AG04450 (cell line): ENCODE results near the gene CCNJL. TPM values are rescaled to one million over a fixed set of nuclear protein-coding genes. Genes with fewer than 3 reads are reported as not detected.

Experiments used
- CTCF ChIA-PET: fragments of 300-600, 350-600 bp; formaldehyde crosslinking; extraction: SDS; loops from one replicate; lab custom pipeline; 2022; ENCODE audit warnings: antibody characterized with exemption, inconsistent platforms; lab: Charles Lee
- POLR2A ChIA-PET: fragments of 350-600 bp; formaldehyde crosslinking; extraction: SDS; loops from one replicate; lab custom pipeline; 2021; ENCODE audit warnings: antibody characterized with exemption, inconsistent platforms; lab: Yijun Ruan, JAX
- DNase-seq: peaks from one replicate; pipeline ENCODE4 v3.0.0-alpha.2; 2011; ENCODE audit warnings: low read depth, low spot score
- H3K27ac ChIP-seq: one replicate; pipeline ENCODE4 v1.5.1; 2012; ENCODE audit warnings: low read depth, low read length, control low read depth
- H3K27me3 ChIP-seq: one replicate; pipeline ENCODE4 v1.6.0; 2012; ENCODE audit warnings: low read length; ENCODE audit not compliant: control insufficient read depth, insufficient read depth
- H3K4me3 ChIP-seq: 2 replicates; pipeline ENCODE4 v1.5.1; 2011; ENCODE audit warnings: mild to moderate bottlenecking, low read depth, low read length, control low read depth
- H3K9me3 ChIP-seq: 2 replicates; pipeline ENCODE4 v1.5.1; 2012; ENCODE audit warnings: low read length; ENCODE audit not compliant: control insufficient read depth, insufficient read depth
- polyA plus RNA-seq: library from polyadenylated mRNA; depleted of rRNA; stranded (reverse); fragments of >200 nt; gene quantifications from 2 replicates; pipeline ENCODE4 v1.2.3, GENCODE V29; 2011
- TF ChIP-seq, protein P1 (sequence below): IDR thresholded peaks from 2 replicates; pipeline ENCODE4 v1.5.1; 2011; ENCODE audit warnings: low read depth, low read length, control low read depth, inconsistent platforms

The CCNJL gene
- polyA plus RNA-seq, 1 experiment, result 3.8 TPM

DNA sequence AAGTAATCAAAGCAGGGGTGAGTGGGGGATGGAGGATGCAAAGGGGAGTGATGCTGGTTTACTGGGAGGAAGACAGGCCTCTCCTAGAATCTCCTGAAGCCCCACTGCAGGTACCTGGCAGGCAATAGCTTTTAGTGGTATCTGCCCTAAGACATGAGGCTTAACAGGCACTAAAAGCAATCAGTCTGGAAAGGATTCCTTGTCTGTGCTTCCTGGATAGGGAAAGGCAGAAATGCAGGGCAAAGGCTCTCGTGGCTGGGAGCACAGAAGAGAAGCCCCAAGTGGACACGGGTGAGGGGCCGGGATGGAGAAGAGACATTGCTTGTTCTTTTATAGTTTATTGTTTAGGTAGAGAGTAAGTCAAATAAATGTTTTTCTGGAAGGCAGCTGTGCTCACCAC, 40.1 kb downstream of the CCNJL start:
- POLR2A ChIA-PET, result no interaction called here
- CTCF ChIA-PET, result interaction anchor here (0.6 to 0.9 kb wide), 2 partner anchors 34 to 250 kb away, joined by 3 to 8 read pairs; no protein-coding TSS in a partner anchor
- no peak overlapping the region for H3K27ac ChIP-seq
- H3K4me3 ChIP-seq, result no peak overlapping the region
- no peaks in the 10 kb centered on the region for H3K9me3 ChIP-seq
- no peaks in the 10 kb centered on the region for H3K27me3 ChIP-seq
- TF ChIP-seq, protein P1, sequence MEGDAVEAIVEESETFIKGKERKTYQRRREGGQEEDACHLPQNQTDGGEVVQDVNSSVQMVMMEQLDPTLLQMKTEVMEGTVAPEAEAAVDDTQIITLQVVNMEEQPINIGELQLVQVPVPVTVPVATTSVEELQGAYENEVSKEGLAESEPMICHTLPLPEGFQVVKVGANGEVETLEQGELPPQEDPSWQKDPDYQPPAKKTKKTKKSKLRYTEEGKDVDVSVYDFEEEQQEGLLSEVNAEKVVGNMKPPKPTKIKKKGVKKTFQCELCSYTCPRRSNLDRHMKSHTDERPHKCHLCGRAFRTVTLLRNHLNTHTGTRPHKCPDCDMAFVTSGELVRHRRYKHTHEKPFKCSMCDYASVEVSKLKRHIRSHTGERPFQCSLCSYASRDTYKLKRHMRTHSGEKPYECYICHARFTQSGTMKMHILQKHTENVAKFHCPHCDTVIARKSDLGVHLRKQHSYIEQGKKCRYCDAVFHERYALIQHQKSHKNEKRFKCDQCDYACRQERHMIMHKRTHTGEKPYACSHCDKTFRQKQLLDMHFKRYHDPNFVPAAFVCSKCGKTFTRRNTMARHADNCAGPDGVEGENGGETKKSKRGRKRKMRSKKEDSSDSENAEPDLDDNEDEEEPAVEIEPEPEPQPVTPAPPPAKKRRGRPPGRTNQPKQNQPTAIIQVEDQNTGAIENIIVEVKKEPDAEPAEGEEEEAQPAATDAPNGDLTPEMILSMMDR, result no peak
- no peak for DNase-seq

DNA sequence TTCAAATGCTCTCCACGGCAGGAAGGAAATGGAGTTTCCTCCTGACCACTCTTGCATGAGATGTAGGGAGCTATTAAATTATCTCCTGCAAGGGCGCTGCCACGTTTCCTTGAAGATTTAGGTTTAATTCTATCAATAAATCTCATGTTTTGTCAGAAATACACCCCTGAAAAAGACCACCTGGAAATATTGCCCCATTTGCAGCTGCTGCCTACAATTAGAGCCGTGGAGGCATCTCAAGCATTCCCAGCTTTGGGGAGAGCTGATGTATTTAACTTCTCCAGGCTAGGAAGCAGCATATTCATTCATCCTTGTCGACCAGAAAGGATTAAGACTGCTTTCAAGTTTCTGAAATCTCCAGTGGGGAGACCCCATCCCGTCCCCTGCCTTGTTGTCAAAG, 40.5 kb downstream of the CCNJL start:
- H3K27me3 ChIP-seq, result no peaks in the 10 kb centered on the region
- no peak overlapping the region for H3K27ac ChIP-seq
- H3K9me3 ChIP-seq, result no peaks in the 10 kb centered on the region
- ChIA-PET POLR2A (no interaction called here), CTCF (interaction anchor here (0.9 kb wide), 1 partner anchor 250 kb away, joined by 3 read pairs; no protein-coding TSS in a partner anchor)
- TF ChIP-seq, protein P1, result no peak
- no peak for DNase-seq
- H3K4me3 ChIP-seq, result no peak overlapping the region

DNA sequence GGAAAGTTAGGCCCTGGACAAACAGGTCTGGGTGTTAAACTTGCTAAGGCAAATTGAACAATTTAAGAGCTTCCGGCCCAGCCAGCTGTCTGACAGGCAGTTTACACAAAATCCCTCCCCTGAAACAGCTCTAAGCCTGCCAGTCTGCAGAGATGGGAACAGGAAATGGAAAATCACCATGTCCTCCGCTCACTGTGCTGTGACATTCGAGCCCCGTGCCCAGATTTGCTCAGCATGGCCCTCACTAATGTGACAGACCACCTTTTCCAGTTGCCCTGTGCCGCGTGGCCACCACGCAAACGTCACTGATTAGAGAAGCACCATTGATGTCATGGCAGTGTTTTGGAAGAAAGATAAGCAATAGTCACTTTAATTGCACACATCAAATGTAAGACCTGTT, 41.0 kb downstream of the CCNJL start:
- DNase-seq, result no peak
- ChIA-PET POLR2A (no interaction called here), CTCF (interaction anchor here (0.9 kb wide), 1 partner anchor 249 kb away, joined by 3 read pairs; no protein-coding TSS in a partner anchor)
- no peak overlapping the region for H3K4me3 ChIP-seq
- H3K27ac ChIP-seq, result no peak overlapping the region
- H3K27me3 ChIP-seq, result no peaks in the 10 kb centered on the region
- TF ChIP-seq, protein P1, result no peak
- no peaks in the 10 kb centered on the region for H3K9me3 ChIP-seq

DNA sequence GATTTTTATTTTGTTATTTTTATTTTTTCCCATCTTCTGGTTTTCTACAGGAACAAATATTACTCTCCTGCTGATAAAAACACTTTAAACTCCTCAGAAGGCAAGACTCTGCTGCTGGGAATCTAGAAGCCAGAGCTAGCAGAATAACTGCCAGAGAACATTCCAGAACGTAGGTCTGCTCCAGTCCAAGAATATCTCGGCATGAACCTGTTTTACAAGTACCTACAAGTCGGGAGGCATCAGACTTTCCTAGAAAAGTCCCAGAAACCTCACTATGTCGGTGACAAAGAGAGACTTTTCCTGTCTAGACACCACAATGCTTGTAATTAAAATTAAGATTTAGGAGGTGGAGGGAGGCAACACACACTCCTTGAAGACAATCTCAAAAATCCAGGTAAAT, 41.7 kb downstream of the CCNJL start:
- ChIA-PET POLR2A (no interaction called here), CTCF (no interaction called here)
- H3K27ac ChIP-seq, result no peak overlapping the region

DNA sequence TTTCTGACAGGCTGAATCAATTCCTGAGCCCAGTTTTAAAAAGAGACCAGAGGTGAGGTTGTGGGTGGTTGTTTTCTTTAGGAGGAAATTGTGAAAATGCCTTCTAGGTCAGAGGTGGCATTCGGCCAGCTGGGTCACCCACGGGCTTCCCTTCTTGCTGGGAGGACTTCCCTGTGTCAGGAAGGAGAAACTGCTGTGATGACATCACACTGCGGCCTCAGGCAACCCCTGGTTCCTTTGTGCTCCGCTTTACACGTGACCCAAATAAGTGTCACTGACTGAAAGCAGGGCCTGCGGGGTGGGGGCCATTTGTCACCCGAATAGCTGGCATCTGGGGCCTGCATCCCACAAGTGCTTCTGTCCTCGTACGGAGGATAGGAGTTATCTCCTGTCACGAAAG, 43.3 kb downstream of the CCNJL start:
- Histone ChIP-seq H3K27me3 (no peaks in the 10 kb centered on the region), H3K4me3 (no peak overlapping the region), H3K27ac (peak overlapping the region; percentile 39), H3K9me3 (no peaks in the 10 kb centered on the region)
- peak; percentile 56 for DNase-seq
- CTCF ChIA-PET, result interaction anchor here (0.6 kb wide), 1 partner anchor 247 kb away, joined by 3 read pairs; no protein-coding TSS in a partner anchor
- POLR2A ChIA-PET, result interaction anchor here (1.7 kb wide), 1 partner anchor 10 kb away, joined by 6 read pairs; no protein-coding TSS in a partner anchor
- TF ChIP-seq, protein P1, result no peak

More for the DNA sequence above, 41.7 kb downstream of the CCNJL start:
- DNase-seq, result no peak
- no peaks in the 10 kb centered on the region for H3K9me3 ChIP-seq
- no peak overlapping the region for H3K4me3 ChIP-seq
- TF ChIP-seq, protein P1, result no peak
- no peaks in the 10 kb centered on the region for H3K27me3 ChIP-seq
